ENCODE measurements around the gene SPIRE1.
A peak's percentile ranks its signal among the peaks of the same experiment; 100 is the strongest.

The SPIRE1 gene

GRCh38 chr18:12458771-12459170 lies 199.1 kb downstream of the SPIRE1 start:
- Histone ChIP-seq H3K23ac (ENCODE audit: low read length in 2 of 2) (no peak overlapping the region), H3K79me1 (replicated peaks; ENCODE audit: low read length, poor library complexity, severe bottlenecking) (peaks cover 11% of the 10 kb centered on the region), H4K91ac (ENCODE audit: low read length) (no peak overlapping the region), H4K8ac (ENCODE audit: low read length) (no peak overlapping the region), H3K4me1 (ENCODE audit: control insufficient read depth, insufficient read depth, low read depth, low read length) (peaks cover 2% of the 10 kb centered on the region), H2BK15ac (ENCODE audit: low read depth, poor library complexity, severe bottlenecking) (no peak overlapping the region), H3K4ac (ENCODE audit: low read depth in 1 of 2, low read length in 2 of 2) (no peak overlapping the region), H3K18ac (ENCODE audit: low read depth in 1 of 2, low read length in 2 of 2) (no peak overlapping the region), H3K36me3 (ENCODE audit: control insufficient read depth in 1 of 2, insufficient read depth in 2 of 2, low read depth in 1 of 2, low read length in 2 of 2) (peaks cover 37 to 68% of the 10 kb centered on the region in 2 experiments), H3K9me3 (ENCODE audit: control insufficient read depth, low read length) (no peaks in the 10 kb centered on the region), H3K14ac (ENCODE audit: low read length in 2 of 2) (no peak overlapping the region), H3K27ac (ENCODE audit: low read length, poor library complexity, severe bottlenecking) (no peak overlapping the region), H2BK12ac (ENCODE audit: low read length in 2 of 2) (no peak overlapping the region), H2BK120ac (ENCODE audit: low read depth, low read length) (no peak overlapping the region), H3K27me3 (ENCODE audit: control insufficient read depth in 1 of 2, insufficient read depth in 1 of 2, low read length in 2 of 2) (no peaks in the 10 kb centered on the region), H2AK5ac (ENCODE audit: low read length, severe bottlenecking) (no peak overlapping the region), H2BK5ac (ENCODE audit: low read depth, low read length, poor library complexity, severe bottlenecking) (no peak overlapping the region), H2AFZ (ENCODE audit: low read depth, low read length) (no peak overlapping the region), H3K9ac (ENCODE audit: low read length) (no peak overlapping the region), H3K4me2 (ENCODE audit: low read length, poor library complexity, severe bottlenecking) (no peak overlapping the region), H3K4me3 (ENCODE audit: insufficient read depth in 1 of 2, low read depth in 1 of 2, low read length in 2 of 2) (no peak overlapping the region)
- WGBS = 83% methylated on average over 4 of the region's 7 CpGs
- DNase-seq = peak; percentile 12

- Histone ChIP-seq H3K27ac (ENCODE audit: low read length, poor library complexity, severe bottlenecking) (no peak overlapping the region), H2BK15ac (ENCODE audit: low read depth, poor library complexity, severe bottlenecking) (no peak overlapping the region), H3K9ac (ENCODE audit: low read length) (no peak overlapping the region), H2BK12ac (ENCODE audit: low read length in 2 of 2) (no peak overlapping the region), H2BK5ac (ENCODE audit: low read depth, low read length, poor library complexity, severe bottlenecking) (no peak overlapping the region), H2AFZ (ENCODE audit: low read depth, low read length) (no peak overlapping the region), H3K4me3 (ENCODE audit: insufficient read depth in 1 of 2, low read depth in 1 of 2, low read length in 2 of 2) (no peak overlapping the region), H2AK5ac (ENCODE audit: low read length, severe bottlenecking) (no peak overlapping the region), H4K8ac (ENCODE audit: low read length) (no peak overlapping the region), H3K4me2 (ENCODE audit: low read length, poor library complexity, severe bottlenecking) (no peak overlapping the region), H3K18ac (ENCODE audit: low read depth in 1 of 2, low read length in 2 of 2) (no peak overlapping the region), H3K36me3 (ENCODE audit: control insufficient read depth in 1 of 2, insufficient read depth in 2 of 2, low read depth in 1 of 2, low read length in 2 of 2) (peaks cover 37 to 69% of the 10 kb centered on the region in 2 experiments), H3K9me3 (ENCODE audit: control insufficient read depth, low read length) (no peaks in the 10 kb centered on the region), H3K4me1 (ENCODE audit: control insufficient read depth, insufficient read depth, low read depth, low read length) (peaks cover 2% of the 10 kb centered on the region), H3K27me3 (ENCODE audit: control insufficient read depth in 1 of 2, insufficient read depth in 1 of 2, low read length in 2 of 2) (no peaks in the 10 kb centered on the region), H3K4ac (ENCODE audit: low read depth in 1 of 2, low read length in 2 of 2) (no peak overlapping the region), H3K79me1 (replicated peaks; ENCODE audit: low read length, poor library complexity, severe bottlenecking) (peaks cover 11% of the 10 kb centered on the region), H2BK120ac (ENCODE audit: low read depth, low read length) (no peak overlapping the region), H3K14ac (ENCODE audit: low read length in 2 of 2) (no peak overlapping the region), H4K91ac (ENCODE audit: low read length) (no peak overlapping the region), H3K23ac (ENCODE audit: low read length in 2 of 2) (no peak overlapping the region)
- WGBS = 99% methylated on average over 3 of the region's 3 CpGs
- no peak for DNase-seq
Measured at GRCh38 chr18:12456441-12456840, 201.5 kb downstream of the SPIRE1 start.

GRCh38 chr18:12455496-12455895 lies 202.4 kb downstream of the SPIRE1 start:
- H3K4me3 ChIP-seq (ENCODE audit: insufficient read depth in 1 of 2, low read depth in 1 of 2, low read length in 2 of 2) = no peak overlapping the region
- no peak overlapping the region for H3K18ac ChIP-seq (ENCODE audit: low read depth in 1 of 2, low read length in 2 of 2)
- no peak overlapping the region for H2BK12ac ChIP-seq (ENCODE audit: low read length in 2 of 2)
- no peak overlapping the region for H3K27ac ChIP-seq (ENCODE audit: low read length, poor library complexity, severe bottlenecking)
- no peak overlapping the region for H3K9ac ChIP-seq (ENCODE audit: low read length)
- DNase-seq = no peak
- H2BK5ac ChIP-seq (ENCODE audit: low read depth, low read length, poor library complexity, severe bottlenecking) = no peak overlapping the region
- no peak overlapping the region for H3K14ac ChIP-seq (ENCODE audit: low read length in 2 of 2)
- no peak overlapping the region for H2AK5ac ChIP-seq (ENCODE audit: low read length, severe bottlenecking)
- no peak overlapping the region for H2BK120ac ChIP-seq (ENCODE audit: low read depth, low read length)
- no peak overlapping the region for H2AFZ ChIP-seq (ENCODE audit: low read depth, low read length)
- H3K27me3 ChIP-seq (ENCODE audit: control insufficient read depth in 1 of 2, insufficient read depth in 1 of 2, low read length in 2 of 2) = no peaks in the 10 kb centered on the region
- peaks cover 38 to 69% of the 10 kb centered on the region in 2 experiments for H3K36me3 ChIP-seq (ENCODE audit: control insufficient read depth in 1 of 2, insufficient read depth in 2 of 2, low read depth in 1 of 2, low read length in 2 of 2)
- H4K91ac ChIP-seq (ENCODE audit: low read length) = no peak overlapping the region
- WGBS = 93% methylated on average over 7 of the region's 7 CpGs
- H4K8ac ChIP-seq (ENCODE audit: low read length) = no peak overlapping the region
- H3K23ac ChIP-seq (ENCODE audit: low read length in 2 of 2) = no peak overlapping the region
- H3K9me3 ChIP-seq (ENCODE audit: control insufficient read depth, low read length) = no peaks in the 10 kb centered on the region
- H2BK15ac ChIP-seq (ENCODE audit: low read depth, poor library complexity, severe bottlenecking) = no peak overlapping the region
- peaks cover 11% of the 10 kb centered on the region for H3K79me1 ChIP-seq (replicated peaks; ENCODE audit: low read length, poor library complexity, severe bottlenecking)
- no peak overlapping the region for H3K4me2 ChIP-seq (ENCODE audit: low read length, poor library complexity, severe bottlenecking)
- no peak overlapping the region for H3K4ac ChIP-seq (ENCODE audit: low read depth in 1 of 2, low read length in 2 of 2)
- H3K4me1 ChIP-seq (ENCODE audit: control insufficient read depth, insufficient read depth, low read depth, low read length) = no peaks in the 10 kb centered on the region

DNA sequence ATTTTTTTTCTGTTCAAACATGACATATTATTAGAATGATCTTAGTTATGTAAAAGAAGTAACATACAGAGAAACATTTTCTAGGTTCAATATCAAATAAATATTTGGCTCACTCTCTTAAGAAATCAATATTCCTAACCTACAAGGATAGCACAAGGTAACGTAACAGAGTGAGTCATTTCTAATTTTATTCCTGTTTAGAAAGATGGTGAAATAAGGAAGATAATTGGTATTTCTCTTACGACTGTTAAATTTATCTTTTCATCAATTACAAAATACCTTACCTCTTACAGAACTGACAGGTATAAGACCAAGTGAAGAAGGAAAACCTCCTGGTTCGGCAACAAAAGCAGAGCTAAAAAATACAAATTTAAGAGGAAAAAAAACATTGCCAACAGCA lies 205.1 kb downstream of the SPIRE1 start:
- Histone ChIP-seq H3K79me1 (replicated peaks; ENCODE audit: low read length, poor library complexity, severe bottlenecking) (peaks cover 8% of the 10 kb centered on the region), H3K4me3 (ENCODE audit: insufficient read depth in 1 of 2, low read depth in 1 of 2, low read length in 2 of 2) (no peak overlapping the region), H2AK5ac (ENCODE audit: low read length, severe bottlenecking) (no peak overlapping the region), H2BK12ac (ENCODE audit: low read length in 2 of 2) (no peak overlapping the region), H3K4me2 (ENCODE audit: low read length, poor library complexity, severe bottlenecking) (no peak overlapping the region), H2BK15ac (ENCODE audit: low read depth, poor library complexity, severe bottlenecking) (no peak overlapping the region), H3K14ac (ENCODE audit: low read length in 2 of 2) (no peak overlapping the region), H3K18ac (ENCODE audit: low read depth in 1 of 2, low read length in 2 of 2) (no peak overlapping the region), H3K27me3 (ENCODE audit: control insufficient read depth in 1 of 2, insufficient read depth in 1 of 2, low read length in 2 of 2) (no peaks in the 10 kb centered on the region), H3K23ac (ENCODE audit: low read length in 2 of 2) (no peak overlapping the region), H3K4ac (ENCODE audit: low read depth in 1 of 2, low read length in 2 of 2) (no peak overlapping the region), H3K36me3 (ENCODE audit: control insufficient read depth in 1 of 2, insufficient read depth in 2 of 2, low read depth in 1 of 2, low read length in 2 of 2) (peaks cover 33 to 70% of the 10 kb centered on the region in 2 experiments), H2AFZ (ENCODE audit: low read depth, low read length) (no peak overlapping the region), H2BK120ac (ENCODE audit: low read depth, low read length) (no peak overlapping the region), H2BK5ac (ENCODE audit: low read depth, low read length, poor library complexity, severe bottlenecking) (no peak overlapping the region), H3K9ac (ENCODE audit: low read length) (no peak overlapping the region), H3K4me1 (ENCODE audit: control insufficient read depth, insufficient read depth, low read depth, low read length) (no peaks in the 10 kb centered on the region), H4K91ac (ENCODE audit: low read length) (no peak overlapping the region), H4K8ac (ENCODE audit: low read length) (no peak overlapping the region), H3K9me3 (ENCODE audit: control insufficient read depth, low read length) (no peaks in the 10 kb centered on the region), H3K27ac (ENCODE audit: low read length, poor library complexity, severe bottlenecking) (no peak overlapping the region)
- WGBS = 100% methylated on average over 2 of the region's 3 CpGs
- DNase-seq = no peak
